HG03097 (cell line): ENCODE results near the gene SCARB1.

Source experiments
- ATAC-seq: cut with Tn5 transposase; IDR thresholded peaks from one replicate; pipeline ENCODE4 v1.9.1; 2021; ENCODE audit not compliant: unreplicated experiment, low FRiP score

SCARB1 gene

DNA sequence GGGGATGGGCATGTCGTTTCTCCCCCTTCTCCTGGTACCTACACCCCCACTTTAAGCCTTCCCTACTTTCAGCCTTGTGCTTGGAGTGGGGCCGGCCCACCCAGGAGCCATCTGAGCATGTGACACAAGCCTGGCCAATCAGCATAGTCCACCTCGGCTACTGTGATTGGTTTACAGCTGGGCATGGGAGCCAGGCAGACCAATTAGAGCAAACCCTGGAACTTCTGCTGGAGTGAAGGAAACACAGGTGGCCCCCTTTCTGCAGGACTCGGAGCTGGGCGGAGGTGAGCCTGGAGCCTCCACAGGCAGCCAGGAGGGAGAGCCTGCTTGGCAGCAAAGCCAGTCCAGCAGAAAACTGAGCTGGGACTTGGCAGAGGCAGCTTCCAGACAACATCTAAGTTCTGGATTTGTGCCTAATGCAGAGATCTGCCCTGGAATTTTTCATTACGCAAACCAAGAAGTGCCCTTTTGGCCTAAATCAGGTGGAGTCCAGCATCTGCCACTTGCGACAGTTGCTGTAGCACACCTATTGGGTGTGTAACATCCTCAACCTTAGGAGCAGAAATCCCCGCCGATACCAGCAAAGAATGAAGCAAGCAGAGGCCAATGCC is 59.5 kb downstream of the SCARB1 start:
- no peak for ATAC-seq

DNA sequence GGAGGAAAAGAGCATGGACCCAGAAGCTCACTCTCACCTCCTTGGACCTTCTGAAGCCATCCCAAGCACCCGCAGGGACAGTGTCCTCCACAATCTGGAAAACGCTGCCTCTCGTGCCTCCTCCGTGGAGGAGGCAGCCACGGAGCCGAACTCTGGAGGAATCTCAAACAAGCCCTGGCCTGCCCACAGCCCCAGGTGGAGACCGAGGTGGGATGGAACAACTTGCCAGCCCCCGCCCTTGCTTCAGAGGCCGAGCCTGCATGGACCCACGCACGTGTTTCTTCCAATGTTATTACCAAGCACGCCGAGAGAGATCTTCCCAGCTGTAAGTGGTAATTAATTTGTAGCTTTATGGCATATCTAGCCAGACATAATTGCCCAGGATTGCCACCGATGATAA is 61.3 kb downstream of the SCARB1 start:
- no peak for ATAC-seq

DNA sequence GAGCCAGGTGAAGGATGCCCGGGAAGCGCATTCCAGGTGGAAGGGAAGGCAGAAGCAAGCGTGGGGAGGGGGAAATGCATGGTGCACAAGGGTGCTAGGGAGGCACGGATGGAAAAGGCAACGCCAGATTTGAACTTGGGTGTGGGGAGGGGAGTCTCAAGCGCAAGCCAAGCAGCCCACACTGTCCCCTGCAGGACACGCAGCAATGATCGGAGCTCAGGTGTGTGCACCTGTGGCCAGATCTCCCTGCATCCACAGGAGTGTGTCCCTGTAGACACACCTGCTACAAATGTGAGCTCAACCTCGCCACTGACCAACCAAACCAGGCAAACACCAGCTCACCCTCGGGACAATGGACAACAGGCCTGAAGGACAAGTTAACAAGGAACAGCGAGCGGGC is 63.2 kb downstream of the SCARB1 start:
- no peak for ATAC-seq

DNA sequence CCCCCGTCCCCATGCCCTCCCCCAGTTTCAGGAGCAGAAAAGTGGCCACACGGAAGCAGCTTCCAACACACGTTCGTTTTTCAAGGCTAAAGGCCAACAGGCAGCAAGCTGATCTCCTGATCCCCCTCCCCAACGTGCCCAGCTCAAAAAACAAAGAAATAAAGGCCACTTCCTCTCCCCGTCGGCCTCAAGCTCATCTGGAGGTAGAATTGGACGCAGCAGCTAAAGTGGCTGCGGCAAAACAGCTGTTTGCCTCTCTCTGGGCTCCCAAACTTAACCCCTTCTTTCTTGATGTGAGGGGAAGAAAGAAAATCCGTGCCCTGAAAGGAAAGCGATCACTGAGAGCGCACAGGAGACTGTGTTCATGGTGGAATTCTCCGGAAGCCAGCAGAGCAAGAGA is 66.3 kb downstream of the SCARB1 start:
- no peak for ATAC-seq

- ATAC-seq, result no peak
Observed at GRCh38 chr12:124796303-124796960, 67.2 kb downstream of the SCARB1 start.

- no peak for ATAC-seq
Observed at GRCh38 chr12:124795081-124795948, 68.3 kb downstream of the SCARB1 start.

- no peak for ATAC-seq
Observed at GRCh38 chr12:124792961-124793441, 70.7 kb downstream of the SCARB1 start.

GRCh38 chr12:124792156-124792555 is 71.5 kb downstream of the SCARB1 start:
- ATAC-seq, result no peak

DNA sequence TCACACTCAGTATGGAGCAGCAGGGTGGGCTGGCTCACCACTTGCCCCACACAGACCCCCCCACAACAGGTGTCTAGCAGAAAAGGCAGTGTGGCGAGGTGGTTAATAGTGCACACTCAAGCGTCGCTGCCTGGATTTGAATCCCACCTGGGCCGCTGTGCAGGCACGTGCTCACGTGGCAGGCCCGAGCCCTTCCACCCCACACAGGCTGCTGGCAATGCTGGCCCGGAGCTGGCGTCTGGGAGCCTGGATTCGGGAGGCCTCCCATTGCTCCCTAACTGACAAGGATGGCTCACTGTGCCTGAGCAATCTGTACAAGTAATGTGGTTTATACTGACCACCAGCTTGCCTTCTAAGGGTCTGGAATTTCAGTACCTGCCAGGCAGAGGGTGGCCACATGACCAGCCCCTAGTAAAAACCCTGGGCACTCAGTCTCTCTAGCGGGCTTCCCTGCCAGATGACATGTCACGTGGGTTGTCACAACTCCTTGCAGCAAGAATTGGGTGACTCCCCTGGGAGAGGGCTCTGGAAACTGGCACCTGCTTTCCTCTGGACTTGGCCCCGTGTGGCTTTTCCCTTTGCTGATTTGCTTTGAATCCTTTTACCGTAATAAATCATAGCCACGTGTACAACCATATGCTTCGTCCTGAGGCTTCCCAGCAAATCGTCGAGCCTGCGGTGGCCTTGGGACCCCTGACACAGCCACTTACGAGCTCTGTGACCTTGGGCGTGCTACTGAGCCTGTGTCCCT is 72.8 kb downstream of the SCARB1 start:
- ATAC-seq, result no peak

DNA sequence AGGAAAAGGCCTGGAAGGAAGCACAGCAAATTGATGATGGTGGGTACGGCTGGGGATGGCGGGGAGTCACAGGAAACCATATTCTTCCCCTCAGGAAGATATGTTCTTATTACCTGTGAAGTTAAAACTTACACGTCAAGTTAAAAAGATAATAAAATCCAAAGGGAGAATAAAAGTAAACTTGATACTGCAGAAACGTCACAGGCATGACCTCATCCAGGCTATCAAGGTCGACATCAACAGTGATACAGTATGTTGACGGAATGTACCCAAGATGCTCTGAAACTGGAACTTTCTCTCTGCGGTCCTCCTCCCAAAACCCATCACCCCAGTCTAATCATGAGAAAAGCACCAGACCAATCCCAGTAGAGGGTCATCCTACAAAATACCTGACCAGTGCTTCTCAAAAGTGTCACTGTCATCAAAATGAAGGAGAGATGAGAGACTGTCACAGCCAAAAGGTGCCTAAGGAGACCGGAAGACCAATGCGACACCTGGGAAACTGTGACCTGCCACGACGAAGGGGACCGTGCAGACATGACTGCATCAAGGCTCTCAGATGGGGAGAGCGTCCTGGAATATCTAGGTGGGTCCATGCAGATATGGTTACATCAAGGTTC is 74.6 kb downstream of the SCARB1 start:
- ATAC-seq, result no peak

- no peak for ATAC-seq
Observed at GRCh38 chr12:124786061-124786964, 77.4 kb downstream of the SCARB1 start.

DNA sequence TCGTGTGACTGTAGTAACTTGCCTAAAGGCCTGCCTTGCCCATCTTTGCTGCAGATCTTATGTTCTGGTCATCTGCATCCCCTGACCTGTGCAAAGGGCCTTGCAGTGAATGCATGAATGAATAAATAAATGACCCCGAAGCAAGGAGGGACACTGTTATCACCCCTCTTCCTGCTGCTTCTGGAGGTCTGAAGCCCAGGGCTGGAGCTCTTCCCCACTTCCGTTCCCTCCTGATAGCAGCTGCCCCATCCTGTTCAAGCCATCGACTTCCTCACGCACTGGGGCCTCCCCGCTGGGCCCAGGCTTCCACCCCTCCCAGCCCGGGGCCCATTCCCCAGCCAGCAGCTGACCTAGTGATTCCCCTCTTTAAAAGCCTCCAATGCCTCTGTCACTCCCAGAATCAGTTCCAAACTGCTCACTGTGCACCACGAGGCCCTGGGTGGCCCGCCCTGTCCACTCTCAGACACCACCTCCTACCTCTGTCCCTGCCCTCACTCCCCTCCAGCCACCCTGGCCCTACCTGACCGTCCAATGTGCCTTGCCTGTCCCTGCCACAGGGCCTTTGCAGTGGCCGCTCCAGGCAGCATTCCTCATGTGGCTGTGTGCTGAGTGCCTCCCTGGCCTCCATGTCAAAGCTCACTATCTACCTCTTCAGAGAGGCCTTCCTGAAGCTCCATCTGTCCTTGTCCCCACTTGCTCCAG is 78.6 kb downstream of the SCARB1 start:
- no peak for ATAC-seq

DNA sequence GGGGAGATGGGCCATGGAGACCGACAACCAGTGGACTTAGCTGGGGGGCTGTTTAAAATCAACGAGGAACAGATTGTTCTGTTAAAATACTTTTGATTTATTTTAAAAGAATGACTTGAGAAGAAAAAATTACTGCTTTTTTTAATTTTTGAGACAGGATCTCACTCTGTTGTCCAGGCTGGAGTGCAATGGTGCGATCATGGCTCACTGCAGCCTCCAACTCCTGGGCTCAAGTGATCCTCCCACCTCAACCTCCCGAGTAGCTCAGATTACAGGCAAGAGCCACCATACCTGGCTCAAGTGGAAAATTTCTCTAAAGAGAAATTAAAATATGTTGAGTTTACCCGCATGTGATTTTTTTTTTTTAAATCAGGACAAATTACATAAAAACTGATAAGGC is 80.6 kb downstream of the SCARB1 start:
- ATAC-seq, result no peak

DNA sequence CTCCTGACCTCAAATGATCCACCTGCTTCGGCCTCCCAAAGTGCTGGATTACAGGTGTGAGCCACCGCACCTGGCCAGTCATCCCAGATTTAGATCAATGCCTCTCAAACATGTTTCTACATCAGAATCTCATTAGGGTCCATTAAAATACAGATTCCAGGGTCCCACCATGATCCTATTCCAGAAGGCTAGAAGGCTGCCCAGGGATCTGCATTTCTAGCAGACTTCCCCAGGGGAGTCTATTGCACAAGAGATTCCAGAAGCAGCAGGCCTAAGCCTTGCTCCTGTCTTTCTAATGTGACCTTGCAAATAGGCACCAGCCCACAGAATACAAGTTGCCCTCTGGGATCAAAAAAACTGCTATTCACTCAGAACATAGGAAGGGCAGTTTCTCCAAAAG is 81.5 kb downstream of the SCARB1 start:
- no peak for ATAC-seq

DNA sequence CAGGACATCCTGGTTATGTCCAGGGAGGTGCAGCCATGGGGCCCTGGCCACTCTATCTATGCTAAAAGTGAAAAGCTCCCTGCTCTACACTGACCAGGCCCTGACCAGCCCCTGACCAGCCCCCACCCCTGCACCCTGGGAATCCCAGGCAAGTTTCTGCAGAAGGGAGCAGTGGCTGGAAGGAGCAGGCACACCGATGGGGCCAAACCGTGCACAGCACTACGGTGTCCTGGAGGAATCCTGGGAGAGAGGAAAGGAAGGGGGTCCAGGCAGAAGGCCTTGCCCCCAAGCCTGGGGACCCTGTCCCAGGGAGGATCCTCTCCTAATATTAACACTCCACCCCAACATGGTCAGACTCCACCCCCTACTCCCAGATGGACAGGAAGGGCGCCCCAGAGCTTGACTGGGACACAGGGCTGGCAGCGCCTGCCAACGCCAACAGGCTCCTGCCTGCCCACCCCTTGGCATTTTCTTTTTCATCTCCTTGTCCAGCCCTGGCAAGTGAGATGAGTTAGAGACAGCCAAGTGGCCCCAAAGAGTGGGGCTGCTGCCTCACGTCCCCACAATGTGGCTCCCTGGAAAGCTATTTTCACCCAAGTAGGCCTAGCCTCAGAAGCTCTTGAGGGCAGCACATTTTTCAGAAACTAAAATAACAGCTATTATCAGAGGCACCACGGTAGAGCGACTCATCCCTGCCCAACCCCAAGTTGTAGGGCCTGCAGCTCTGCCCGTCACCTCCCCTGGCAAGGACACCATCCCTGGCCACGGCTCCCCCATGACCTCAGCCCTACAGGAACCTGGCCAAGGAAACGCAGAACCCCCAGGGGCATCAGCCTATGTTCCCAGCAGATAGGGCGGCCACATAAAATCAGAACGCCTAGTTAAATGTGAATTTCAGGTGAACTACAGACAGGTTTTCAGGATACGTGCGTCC is 82.6 kb downstream of the SCARB1 start:
- no peak for ATAC-seq

DNA sequence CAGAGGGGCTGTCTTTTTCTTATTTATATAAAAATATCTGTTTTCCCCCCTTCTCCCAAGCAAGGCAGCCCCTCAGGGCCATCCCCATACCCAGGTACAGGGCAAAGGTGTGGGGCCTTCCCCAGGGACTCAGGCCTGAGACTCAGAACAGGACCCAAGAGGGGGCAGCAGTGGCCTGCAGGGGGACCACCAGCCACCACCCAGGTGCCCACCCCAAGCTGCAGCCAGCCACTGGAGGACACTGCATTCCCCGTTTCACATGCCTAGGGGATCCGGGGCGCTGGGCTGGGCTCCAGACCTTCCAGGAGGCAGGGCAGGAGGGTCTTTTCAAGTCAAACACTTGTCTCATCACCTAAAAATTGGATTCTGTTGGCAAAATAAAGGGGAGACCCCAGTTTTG is 83.3 kb downstream of the SCARB1 start:
- no peak for ATAC-seq
